Mesothelial cell of epicardium (in vitro differentiated cells): ENCODE data around the gene SPAG8. TPM values are rescaled to one million over a fixed set of nuclear protein-coding genes. Genes with fewer than 3 reads are reported as not detected.

Experiments
- DNase-seq, 2 experiments: peaks; one replicate each; pipeline ENCODE4 v3.0.0; 2021; ENCODE audit warnings: low spot score in 2 of 2; ENCODE audit not compliant: unreplicated experiment in 2 of 2
- H3K27ac Mint-ChIP-seq: 2 replicates; pipeline ENCODE4 v1.8.0; 2021; ENCODE audit warnings: mixed read lengths
- H3K27me3 Mint-ChIP-seq: 2 replicates; pipeline ENCODE4 v1.8.0; 2021; ENCODE audit warnings: low read depth, mixed read lengths
- H3K36me3 Mint-ChIP-seq: 2 replicates; pipeline ENCODE4 v1.8.0; 2021; ENCODE audit warnings: mixed read lengths
- H3K4me1 Mint-ChIP-seq: 2 replicates; pipeline ENCODE4 v1.8.0; 2021; ENCODE audit warnings: mixed read lengths
- H3K4me3 Mint-ChIP-seq: 2 replicates; pipeline ENCODE4 v1.8.0; 2021; ENCODE audit warnings: mild to moderate bottlenecking, moderate library complexity, mixed read lengths
- H3K9me3 Mint-ChIP-seq: 2 replicates; pipeline ENCODE4 v1.8.0; 2021; ENCODE audit warnings: mixed read lengths
- total RNA-seq: library from RNA; stranded (reverse); gene quantifications from 3 replicates; pipeline ENCODE4 v1.2.1, GENCODE V29; 2021
- TF ChIP-seq, protein P1 (sequence below): fragments of 200-600 bp; sonication (generic); IDR thresholded peaks from one replicate; pipeline ENCODE4 v1.5.0; 2021; ENCODE audit warnings: antibody characterized with exemption; ENCODE audit not compliant: unreplicated experiment

SPAG8 gene
- total RNA-seq, 1 donor from 2014 or later = 0.89 TPM

DNA sequence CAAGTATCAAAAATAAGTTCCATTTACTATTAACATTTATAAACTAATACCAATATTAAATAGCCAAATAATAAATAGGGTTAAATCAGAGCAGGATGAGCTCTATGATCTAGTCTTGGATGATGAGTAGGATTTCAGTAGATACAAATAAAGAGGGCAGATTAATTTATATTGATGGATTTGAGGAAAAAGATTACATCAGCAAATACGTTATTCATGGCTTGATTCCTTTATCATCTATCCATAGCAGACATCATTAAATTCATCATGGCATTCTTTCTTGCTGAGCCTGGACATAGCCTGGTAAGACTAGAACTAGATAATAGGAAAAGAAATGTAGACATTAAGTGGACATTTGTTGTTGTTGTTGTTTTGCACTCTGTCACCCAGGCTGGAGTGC, 44.6 kb downstream of the SPAG8 start:
- no peaks in the 10 kb centered on the region for H3K27me3 Mint-ChIP-seq
- H3K27ac Mint-ChIP-seq = no peak overlapping the region
- no peaks in the 10 kb centered on the region for H3K9me3 Mint-ChIP-seq
- DNase-seq = no peak
- H3K36me3 Mint-ChIP-seq = no peaks in the 10 kb centered on the region
- no peak overlapping the region for H3K4me3 Mint-ChIP-seq
- no peaks in the 10 kb centered on the region for H3K4me1 Mint-ChIP-seq
- TF ChIP-seq, protein P1, sequence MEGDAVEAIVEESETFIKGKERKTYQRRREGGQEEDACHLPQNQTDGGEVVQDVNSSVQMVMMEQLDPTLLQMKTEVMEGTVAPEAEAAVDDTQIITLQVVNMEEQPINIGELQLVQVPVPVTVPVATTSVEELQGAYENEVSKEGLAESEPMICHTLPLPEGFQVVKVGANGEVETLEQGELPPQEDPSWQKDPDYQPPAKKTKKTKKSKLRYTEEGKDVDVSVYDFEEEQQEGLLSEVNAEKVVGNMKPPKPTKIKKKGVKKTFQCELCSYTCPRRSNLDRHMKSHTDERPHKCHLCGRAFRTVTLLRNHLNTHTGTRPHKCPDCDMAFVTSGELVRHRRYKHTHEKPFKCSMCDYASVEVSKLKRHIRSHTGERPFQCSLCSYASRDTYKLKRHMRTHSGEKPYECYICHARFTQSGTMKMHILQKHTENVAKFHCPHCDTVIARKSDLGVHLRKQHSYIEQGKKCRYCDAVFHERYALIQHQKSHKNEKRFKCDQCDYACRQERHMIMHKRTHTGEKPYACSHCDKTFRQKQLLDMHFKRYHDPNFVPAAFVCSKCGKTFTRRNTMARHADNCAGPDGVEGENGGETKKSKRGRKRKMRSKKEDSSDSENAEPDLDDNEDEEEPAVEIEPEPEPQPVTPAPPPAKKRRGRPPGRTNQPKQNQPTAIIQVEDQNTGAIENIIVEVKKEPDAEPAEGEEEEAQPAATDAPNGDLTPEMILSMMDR = no peak

DNA sequence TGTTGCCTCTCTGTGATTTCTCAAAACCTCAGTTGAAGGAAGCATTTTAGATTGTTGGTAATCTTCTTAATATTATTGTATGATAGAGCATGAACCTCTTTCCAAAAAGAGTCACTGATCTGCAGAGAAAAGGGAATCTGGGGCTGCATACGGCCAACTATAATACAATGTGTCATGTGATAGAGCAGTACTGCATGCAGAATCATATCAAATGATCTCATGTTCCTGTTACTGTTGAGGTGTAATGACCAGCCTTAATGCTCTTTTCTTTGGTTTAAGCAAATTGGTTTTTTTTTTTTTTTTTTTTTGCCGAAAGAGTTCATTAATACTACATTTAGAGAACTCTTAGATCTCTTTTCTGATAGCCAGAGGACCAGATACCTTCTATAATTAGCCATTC, 45.1 kb downstream of the SPAG8 start:
- no peak overlapping the region for H3K27ac Mint-ChIP-seq
- H3K36me3 Mint-ChIP-seq = no peaks in the 10 kb centered on the region
- no peak for DNase-seq
- no peak overlapping the region for H3K4me3 Mint-ChIP-seq
- no peaks in the 10 kb centered on the region for H3K9me3 Mint-ChIP-seq
- TF ChIP-seq, protein P1 = no peak
- no peaks in the 10 kb centered on the region for H3K4me1 Mint-ChIP-seq
- H3K27me3 Mint-ChIP-seq = no peaks in the 10 kb centered on the region

DNA sequence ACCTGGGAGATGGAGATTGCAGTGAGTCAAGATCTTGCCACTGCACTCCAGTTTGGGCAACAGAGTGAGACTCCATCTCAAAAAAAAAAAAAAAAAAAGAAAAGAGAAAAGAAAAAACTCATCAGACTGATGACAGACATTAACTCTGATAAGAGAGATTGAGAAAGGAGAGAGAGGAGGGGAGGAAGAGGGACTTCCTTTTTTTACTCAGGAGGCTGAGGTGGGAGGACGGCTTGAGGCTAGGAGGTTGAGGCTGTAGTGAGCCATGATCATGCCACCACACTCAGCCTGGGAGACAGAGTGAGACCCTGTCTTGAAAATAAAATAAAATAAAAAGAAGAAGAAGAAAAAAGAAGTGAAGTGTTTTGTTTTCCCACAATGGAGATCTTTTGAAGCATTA, 48.3 kb downstream of the SPAG8 start:
- TF ChIP-seq, protein P1 = no peak
- Mint-ChIP-seq H3K27me3 (no peaks in the 10 kb centered on the region), H3K9me3 (no peaks in the 10 kb centered on the region), H3K36me3 (no peaks in the 10 kb centered on the region), H3K27ac (no peak overlapping the region), H3K4me1 (peaks cover 10% of the 10 kb centered on the region), H3K4me3 (no peak overlapping the region)
- no peak for DNase-seq

DNA sequence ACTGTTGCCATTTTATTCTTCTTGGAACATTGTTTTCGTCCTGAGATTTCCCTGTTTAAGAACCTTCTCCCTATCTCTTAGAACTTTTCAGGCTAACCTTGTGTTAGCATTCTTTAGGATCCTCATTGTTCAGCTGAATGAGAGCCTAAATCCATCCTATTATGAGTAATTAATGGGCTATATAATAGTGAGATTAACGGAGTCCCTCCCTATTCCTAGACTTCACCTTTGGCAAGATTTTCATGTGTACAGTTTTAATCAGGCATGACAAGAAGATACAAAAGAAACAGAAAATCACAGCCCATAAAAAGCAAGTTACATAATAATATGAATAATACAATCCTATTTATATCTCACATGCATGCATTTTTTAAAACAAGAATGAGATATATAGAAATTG, 48.9 kb downstream of the SPAG8 start:
- Mint-ChIP-seq H3K27me3 (no peaks in the 10 kb centered on the region), H3K4me1 (peaks cover 15% of the 10 kb centered on the region), H3K36me3 (no peaks in the 10 kb centered on the region), H3K27ac (no peak overlapping the region), H3K9me3 (no peaks in the 10 kb centered on the region), H3K4me3 (no peak overlapping the region)
- TF ChIP-seq, protein P1 = no peak
- DNase-seq = no peak

DNA sequence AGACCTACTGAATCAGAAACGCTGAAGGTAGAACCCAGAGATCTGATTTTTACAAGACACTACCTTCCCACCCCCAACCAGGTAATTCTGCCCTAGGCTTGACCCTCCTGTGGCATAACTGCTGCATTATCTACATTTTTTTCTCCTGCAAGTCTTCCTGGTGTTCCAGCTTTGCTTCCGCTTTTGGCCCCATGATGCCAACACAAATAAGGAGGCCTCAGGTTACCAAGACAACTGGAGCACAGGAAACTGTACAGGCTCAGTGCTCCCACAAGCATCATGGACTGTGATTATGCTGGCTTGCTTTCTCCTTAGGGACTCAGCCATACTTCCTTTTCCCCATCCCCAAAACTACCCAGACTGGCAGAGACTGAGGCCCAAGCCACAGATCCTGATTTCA, 51.4 kb downstream of the SPAG8 start:
- H3K36me3 Mint-ChIP-seq = peaks cover 5% of the 10 kb centered on the region
- H3K27me3 Mint-ChIP-seq = no peaks in the 10 kb centered on the region
- H3K27ac Mint-ChIP-seq = peak overlapping the region; percentile 0
- peaks cover 27% of the 10 kb centered on the region for H3K4me1 Mint-ChIP-seq
- DNase-seq = no peak
- H3K4me3 Mint-ChIP-seq = no peak overlapping the region
- no peaks in the 10 kb centered on the region for H3K9me3 Mint-ChIP-seq
- TF ChIP-seq, protein P1 = no peak

DNA sequence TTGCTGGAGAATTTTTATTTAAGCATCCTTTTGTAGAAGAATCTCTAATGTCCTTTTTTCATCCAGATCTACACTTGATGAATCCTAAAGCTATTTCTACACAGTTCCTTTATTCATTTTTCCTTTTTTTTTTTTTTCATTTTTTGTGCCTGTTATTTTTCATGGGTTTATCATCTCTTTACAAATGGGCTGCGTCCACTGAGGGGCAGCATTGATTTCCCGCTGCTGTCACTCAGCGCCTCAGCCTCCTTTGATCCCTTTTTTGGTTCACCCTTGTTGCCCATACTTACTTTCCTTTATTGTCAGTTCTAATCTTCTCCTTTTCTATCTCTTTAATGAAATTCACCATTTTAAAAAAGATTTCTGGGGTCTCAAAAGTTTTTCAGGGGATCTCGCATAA, 52.3 kb downstream of the SPAG8 start:
- H3K4me1 Mint-ChIP-seq = peaks cover 27% of the 10 kb centered on the region
- H3K4me3 Mint-ChIP-seq = no peak overlapping the region
- H3K36me3 Mint-ChIP-seq = peaks cover 5% of the 10 kb centered on the region
- no peak for DNase-seq
- no peaks in the 10 kb centered on the region for H3K9me3 Mint-ChIP-seq
- no peak overlapping the region for H3K27ac Mint-ChIP-seq
- TF ChIP-seq, protein P1 = no peak
- no peaks in the 10 kb centered on the region for H3K27me3 Mint-ChIP-seq
